ENCODE results near the gene FGFR3. TPM values are rescaled to one million over a fixed set of nuclear protein-coding genes. Genes with fewer than 3 reads are reported as not detected.

FGFR3 gene
- total RNA-seq, 1 donor from 2014 or later = 0.64 TPM

DNA sequence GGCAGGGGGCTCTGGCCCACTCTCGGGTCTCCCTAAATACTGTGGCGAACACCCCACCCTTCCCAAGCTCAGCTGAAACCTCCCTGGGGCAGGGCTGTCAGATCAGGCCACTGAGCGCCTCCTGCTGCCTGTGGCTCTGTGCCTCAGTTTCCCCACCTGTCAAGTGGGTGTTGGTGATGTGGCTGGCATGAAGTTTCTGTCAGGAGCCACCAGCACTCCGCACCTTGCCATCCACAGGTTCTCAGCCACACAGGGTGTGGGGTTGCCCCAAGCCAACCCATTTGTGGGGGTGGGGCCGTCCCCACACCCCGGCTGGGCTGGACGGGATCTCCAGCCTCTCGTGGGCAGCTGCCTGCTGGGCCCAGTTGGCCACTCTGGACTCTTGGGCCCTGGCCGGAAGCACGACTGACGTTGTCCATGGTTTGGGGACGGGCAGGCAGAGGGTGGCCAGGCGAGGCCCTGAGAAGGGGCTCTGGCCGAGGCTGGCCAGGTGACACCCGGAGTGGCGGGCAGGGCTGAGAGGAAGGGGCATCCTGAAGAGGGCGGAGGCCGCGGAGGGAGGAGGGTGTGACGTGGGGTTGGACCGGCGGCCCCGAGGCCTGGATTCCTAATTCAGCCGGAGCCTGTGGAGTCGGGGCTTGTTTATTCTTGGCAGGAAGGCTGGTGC, 5.5 kb upstream of the FGFR3 start:
- DNase-seq (ENCODE audit: low read depth in 2 of 2) = no peak

GRCh38 chr4:1788254-1788973, 4.7 kb upstream of the FGFR3 start:
- no peak for DNase-seq (ENCODE audit: low read depth in 2 of 2)

DNA sequence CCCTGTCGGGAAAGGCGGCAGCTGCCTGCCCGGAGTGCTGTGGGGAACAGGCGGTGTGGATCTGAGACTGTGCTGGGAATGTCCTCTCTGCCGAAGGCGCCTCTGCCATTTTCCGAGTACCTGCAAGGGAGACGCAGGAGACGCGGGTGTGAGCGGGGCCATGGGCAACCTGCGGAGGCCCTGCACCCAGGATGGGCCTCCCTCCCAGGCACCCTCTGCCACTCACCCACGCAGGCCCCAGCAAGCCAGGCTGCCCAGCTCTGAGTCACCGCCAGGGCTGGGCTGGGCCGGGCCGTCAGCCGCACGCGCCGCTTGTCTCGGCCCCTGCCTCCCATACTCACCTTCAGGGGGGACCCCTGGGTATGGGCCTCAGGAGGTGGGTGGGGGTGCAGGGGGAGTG, 3.5 kb upstream of the FGFR3 start:
- DNase-seq (ENCODE audit: low read depth in 2 of 2) = no peak

- no peak for DNase-seq (ENCODE audit: low read depth in 2 of 2)
These were observed 3.1 kb upstream of the FGFR3 start for GRCh38 chr4:1790005-1790404.

DNA sequence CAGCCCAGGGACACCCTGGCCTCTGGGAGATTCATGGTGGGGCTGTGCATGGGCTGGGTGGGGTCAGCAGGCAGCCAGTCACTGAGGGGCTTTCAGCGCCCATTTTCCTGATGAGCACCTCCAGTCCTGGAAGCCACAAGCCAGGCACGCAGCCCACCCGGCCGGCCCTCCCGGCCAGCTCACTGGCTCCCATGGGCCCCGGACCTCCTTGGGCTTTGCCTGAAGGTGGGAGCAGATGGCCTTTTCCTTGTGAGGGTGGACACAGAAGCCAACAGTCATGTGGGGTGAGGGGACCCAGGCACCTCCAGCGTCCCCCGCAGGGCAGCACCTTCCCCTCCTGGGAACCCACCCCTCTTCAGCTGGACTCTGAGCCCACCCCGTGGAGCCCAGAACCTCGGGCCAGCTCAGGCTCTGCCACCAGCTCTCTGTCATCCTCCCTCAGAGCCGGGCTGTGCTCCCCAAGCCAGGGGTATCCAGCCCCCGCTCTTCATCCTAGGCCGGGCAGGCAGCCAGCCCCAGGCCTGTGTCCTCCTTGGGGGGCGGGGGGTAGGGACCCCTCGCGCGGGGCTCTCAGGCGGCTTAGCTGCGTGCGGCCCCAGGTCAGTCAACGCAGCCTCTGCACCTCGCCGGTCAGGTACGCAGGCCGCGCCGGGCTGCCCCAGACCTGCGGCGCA, 798 bp upstream of the FGFR3 start:
- no peak for DNase-seq (ENCODE audit: low read depth in 2 of 2)

GRCh38 chr4:1793496-1793840, 375 bp downstream of the FGFR3 start:
- DNase-seq (ENCODE audit: low read depth in 2 of 2) = peak in 1 of 2 donors; percentile 46

DNA sequence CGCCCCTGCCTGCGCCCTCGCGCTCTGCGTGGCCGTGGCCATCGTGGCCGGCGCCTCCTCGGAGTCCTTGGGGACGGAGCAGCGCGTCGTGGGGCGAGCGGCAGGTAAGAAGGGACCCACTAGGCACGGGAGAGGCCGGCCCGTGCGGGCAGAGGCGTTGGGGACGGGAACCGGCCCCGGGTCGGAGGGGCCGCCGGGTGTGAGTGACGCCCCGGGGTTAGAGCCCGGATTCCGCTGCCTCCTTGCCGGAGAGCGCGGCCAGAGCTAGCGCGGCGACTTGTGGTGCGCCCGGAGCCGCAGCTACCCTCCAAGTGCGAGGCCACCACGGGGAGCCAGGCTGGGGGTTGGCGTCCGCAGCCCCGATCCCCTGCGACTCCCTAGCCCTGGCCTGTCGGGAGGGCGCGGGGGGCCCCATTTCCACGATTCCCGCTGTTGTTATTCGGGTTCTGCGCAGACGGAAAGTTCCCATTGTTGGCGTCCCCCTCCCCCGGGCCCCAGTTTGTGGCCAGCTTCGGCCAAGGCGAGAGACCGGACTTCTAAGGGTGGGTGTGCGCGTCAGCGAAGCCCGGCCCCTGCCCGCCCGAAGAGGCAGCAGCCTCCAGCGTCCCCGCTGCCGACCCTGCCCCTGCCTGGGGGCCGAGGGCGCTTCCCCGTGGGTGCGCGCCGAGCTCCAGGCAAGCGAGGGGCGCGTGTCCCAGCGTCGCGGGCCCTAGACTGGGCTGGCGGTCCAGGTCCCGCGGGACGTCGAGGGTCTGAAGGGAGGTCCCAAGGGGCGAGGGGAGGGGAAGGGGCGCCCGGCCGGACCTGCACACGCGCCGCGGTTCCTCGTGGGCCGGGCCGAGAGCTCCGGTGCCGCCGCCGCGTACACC, 1.1 kb downstream of the FGFR3 start:
- peak in 1 of 2 donors; percentile 15 for DNase-seq (ENCODE audit: low read depth in 2 of 2)

DNA sequence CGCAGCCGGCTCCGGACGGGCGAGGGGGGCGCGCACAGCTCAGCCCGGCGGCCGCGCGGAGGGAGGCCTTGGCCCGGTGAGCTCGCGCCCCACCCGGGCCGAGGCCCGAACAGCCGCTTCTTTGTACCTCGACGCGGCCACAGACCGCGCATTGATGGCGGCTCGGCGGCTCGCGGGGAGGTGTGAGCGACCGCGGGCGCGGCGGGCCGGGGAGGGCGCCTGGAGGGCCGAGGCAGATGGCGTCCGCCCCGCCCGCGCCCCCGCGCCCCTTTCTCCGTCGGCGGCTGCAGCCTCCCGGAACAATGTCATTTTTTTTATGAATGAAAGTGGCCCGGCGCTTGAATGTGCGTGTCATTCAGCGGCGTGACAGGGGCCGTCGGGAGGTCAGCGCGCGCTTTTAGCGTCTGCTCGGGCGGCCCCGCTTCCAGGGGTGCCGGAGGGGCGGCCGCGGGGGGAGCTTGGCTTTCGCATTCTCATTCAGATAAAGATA, 1.8 kb downstream of the FGFR3 start:
- no peak for DNase-seq (ENCODE audit: low read depth in 2 of 2)

DNA sequence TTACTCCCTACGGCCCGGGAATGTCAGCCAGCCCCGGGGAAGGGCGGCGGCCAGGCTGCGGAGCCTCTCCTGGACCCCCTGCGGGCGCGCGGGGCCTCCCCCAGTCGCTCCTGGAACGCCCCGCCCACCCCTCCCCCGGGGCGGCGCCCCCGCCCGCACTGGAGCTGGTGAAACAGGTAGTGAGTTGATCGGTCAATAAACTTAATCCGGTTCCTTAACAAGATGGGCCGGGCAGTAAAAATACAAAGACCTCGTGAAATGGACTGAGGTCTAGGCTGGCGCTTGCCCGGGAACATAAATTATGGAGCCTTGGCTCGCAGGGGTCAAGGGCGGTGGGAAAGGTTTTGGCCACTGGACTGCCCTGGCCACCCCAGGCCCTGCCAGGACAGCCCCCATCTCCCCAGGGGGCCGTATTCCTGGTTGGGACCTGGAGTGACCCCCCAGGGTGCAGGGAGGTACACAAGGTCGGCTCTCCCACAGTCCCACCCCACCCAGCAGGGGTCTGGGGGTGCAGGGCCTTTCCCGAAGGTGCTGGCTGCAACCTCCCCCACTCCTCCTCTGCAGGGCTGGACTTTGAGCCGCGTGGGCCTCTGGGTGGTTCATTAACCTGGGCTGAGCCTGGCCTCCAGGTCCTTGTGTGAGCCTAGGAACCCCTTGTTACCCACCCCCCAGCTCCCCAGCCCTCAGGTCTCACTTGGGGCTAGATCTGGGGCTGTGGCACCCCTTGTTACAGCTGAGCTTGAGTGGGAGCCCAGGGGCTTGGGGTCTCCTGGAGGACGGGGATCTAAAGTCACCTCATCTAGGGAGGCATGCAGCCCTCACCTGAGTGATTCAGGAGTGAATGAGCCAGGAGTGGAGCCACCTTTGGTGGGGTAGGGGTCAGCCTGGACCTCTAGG, 2.5 kb downstream of the FGFR3 start:
- no peak for DNase-seq (ENCODE audit: low read depth in 2 of 2)

GRCh38 chr4:1796486-1797204, 3.6 kb downstream of the FGFR3 start:
- DNase-seq (ENCODE audit: low read depth in 2 of 2) = no peak

DNA sequence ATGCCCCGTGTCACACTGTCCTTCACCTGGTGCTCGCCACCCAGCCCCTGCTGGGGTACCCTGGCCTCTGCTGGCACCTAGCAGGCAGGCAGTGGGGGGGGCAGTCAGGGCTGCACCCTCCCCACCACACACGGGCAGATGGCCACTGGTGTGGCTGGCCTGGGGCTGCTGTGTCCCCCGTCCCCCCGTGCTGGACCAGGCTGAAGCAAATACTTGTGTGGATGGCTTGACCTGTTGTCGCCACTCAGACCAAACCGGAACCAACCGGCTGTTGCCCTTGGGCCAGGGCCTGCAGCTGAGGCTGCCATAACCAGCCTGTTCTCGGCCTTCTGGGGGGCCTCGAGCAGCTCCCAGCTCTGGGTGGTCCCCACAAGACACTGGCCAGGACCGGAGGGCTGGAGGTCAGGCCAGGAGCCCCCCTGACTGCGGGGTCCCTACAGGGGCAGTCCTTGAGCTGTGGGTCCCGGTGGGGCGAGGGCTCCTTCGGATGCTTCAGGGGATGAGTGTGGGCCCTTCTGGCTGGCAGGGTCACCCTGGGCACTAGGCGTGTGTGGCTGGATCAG, 4.3 kb downstream of the FGFR3 start:
- no peak for DNase-seq (ENCODE audit: low read depth in 2 of 2)

- DNase-seq (ENCODE audit: low read depth in 2 of 2) = no peak
These were observed 4.9 kb downstream of the FGFR3 start for GRCh38 chr4:1797861-1798579.

DNA sequence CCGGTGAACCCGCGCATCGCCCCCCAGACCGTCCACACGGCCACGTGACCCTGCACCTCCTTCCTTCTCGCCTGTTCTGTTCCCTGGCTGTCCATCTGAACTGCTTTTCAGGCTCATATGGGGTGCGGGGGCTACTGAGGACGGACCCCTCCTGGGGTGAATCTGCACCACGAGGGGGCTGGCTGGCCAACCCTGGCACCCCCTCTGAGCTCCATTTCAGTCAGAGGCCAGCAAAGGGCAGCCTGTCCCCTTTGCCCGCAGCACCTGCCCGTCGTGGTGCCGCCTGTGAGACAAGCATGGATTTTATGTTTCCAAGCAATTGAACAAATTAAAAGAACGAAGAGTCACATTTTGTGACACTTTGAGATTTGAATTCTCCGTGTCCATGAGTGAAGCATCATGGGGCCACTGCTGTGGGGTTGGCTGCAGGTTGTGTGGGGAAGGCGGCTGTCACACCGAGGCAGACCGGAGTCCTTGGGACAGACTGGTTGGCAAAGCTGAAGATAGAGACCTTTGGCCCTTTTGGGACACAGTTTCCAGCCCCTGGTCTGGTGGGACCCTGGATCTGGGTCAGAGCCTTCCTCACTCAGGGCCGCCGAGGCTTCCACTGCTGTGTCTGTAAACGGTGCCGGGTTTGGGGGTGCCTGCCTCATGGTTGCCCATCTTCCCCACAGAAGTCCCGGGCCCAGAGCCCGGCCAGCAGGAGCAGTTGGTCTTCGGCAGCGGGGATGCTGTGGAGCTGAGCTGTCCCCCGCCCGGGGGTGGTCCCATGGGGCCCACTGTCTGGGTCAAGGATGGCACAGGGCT, 5.7 kb downstream of the FGFR3 start:
- no peak for DNase-seq (ENCODE audit: low read depth in 2 of 2)

- DNase-seq (ENCODE audit: low read depth in 2 of 2) = no peak
These were observed 6.6 kb downstream of the FGFR3 start for GRCh38 chr4:1799387-1800375.

DNA sequence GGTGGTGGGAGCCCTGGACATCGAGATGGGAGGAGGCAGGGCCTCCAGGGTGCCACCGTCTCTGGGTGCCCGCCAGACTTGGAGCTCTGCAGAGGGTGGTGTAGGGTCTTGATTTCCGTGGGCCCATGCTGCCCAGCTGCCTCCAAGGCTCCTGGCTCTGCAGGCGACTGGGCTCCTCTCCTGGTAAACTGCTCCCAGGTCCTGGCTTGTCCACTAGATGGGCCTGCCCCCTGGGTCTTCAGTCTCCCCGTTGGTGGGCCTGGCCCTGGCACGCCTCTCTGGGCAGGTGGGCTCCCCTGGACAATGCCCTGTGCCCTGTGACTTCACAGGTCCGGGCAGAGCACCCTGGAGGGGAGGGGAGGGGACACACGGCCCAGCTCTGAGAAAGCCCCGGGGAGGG, 7.7 kb downstream of the FGFR3 start:
- DNase-seq (ENCODE audit: low read depth in 2 of 2) = no peak

GRCh38 chr4:1801286-1801958, 8.3 kb downstream of the FGFR3 start:
- no peak for DNase-seq (ENCODE audit: low read depth in 2 of 2)

Data from dermis microvascular lymphatic vessel endothelial cell (primary cell).